HCT116 (cell line): Measurements from ENCODE around the gene MBD1. TPM values are rescaled to one million over a fixed set of nuclear protein-coding genes. Genes with fewer than 3 reads are reported as not detected.

Experiments
- ATAC-seq: fragments of 200-7000 bp; cut with Tn5 transposase; 2 replicates; pipeline ENCODE4 v1.9.1; 2020; ENCODE audit warnings: mild to moderate bottlenecking, moderate library complexity
- BruUV-seq: library from RNA; stranded (reverse); fragments of 400-500 nt; replicated peaks from 2 replicates; lab custom pipeline; 2021; lab: Mats Ljungman, UMichigan
- CTCF ChIA-PET: fragments of 300-600 bp; sonication (Branson Sonifier 250); formaldehyde crosslinking; loops from one replicate; lab custom pipeline; 2021; ENCODE audit warnings: antibody characterized with exemption; lab: Charles Lee
- POLR2A ChIA-PET: fragments of 300-600, 350-600 bp; sonication (Branson Sonifier 250); formaldehyde crosslinking; loops from one replicate; lab custom pipeline; 2021; ENCODE audit warnings: antibody characterized with exemption; lab: Charles Lee
- RAD21 ChIA-PET, 2 experiments: fragments of 300-600 bp; sonication (Branson Sonifier 250); formaldehyde crosslinking; loops; one replicate each; lab custom pipeline; 2023; ENCODE audit warnings: low total read pairs in 2 of 2; ENCODE audit not compliant: uncharacterized antibody in 2 of 2, unreplicated experiment in 2 of 2, low non-redundant PET in 1 of 2; lab: Charles Lee
- DNase-seq: peaks from one replicate; pipeline ENCODE4 v3.0.0-alpha.2; 2010; ENCODE audit warnings: low read depth, low spot score
- H2AFZ ChIP-seq: fragments of 200-600 bp; shearing (Covaris generic), sonication (generic); 2 replicates; pipeline ENCODE4 v1.6.1; 2017; ENCODE audit warnings: low read depth, mixed run types, mixed read lengths, antibody characterized with exemption, low read length; ENCODE audit not compliant: poor library complexity, severe bottlenecking
- H3K27ac ChIP-seq: 2 replicates; pipeline ENCODE4 v1.5.1; 2012; ENCODE audit warnings: low read depth, low read length
- H3K27me3 ChIP-seq: fragments of 200-600 bp; sonication (generic); 2 replicates; pipeline ENCODE4 v1.6.1; 2016; ENCODE audit warnings: mixed run types, low read length, mixed read lengths; ENCODE audit not compliant: insufficient read depth
- H3K36me3 ChIP-seq, 2 experiments: fragments of 200-500 bp in 1 of 2; fragments of 200-600 bp in 1 of 2; sonication (Bioruptor generic) in 1 of 2; sonication (generic) in 1 of 2; 2 replicates each; pipeline versions ENCODE4 v1.5.1 to v1.6.1; 2014 to 2016; ENCODE audit warnings: low read length in 2 of 2, inconsistent platforms in 1 of 2, mixed read lengths in 1 of 2, mixed run types in 1 of 2; ENCODE audit not compliant: insufficient read depth in 2 of 2, control insufficient read depth in 1 of 2
- H3K4me1 ChIP-seq, 2 experiments: fragments of 200-600 bp in 1 of 2; sonication (generic) in 1 of 2; 2 replicates each; pipeline versions ENCODE4 v1.5.1 to v1.6.1; 2012 to 2017; ENCODE audit warnings: low read length in 2 of 2, inconsistent platforms in 1 of 2, mild to moderate bottlenecking in 1 of 2, mixed read lengths in 1 of 2, mixed run types in 1 of 2, moderate library complexity in 1 of 2; ENCODE audit not compliant: insufficient read depth in 2 of 2, control insufficient read depth in 1 of 2
- H3K4me2 ChIP-seq: fragments of 200-600 bp; sonication (generic); 2 replicates; pipeline ENCODE4 v1.6.1; 2017; ENCODE audit warnings: mixed run types, low read length, mixed read lengths
- H3K4me3 ChIP-seq, 2 experiments: fragments of 200-600 bp in 1 of 2; sonication (generic) in 1 of 2; replicated peaks in 1 of 2; 2 replicates each; pipeline ENCODE4 v1.5.1; 2011 to 2016; ENCODE audit warnings: low read length in 2 of 2, control low read depth in 1 of 2, low read depth in 1 of 2, mild to moderate bottlenecking in 1 of 2, mixed read lengths in 1 of 2, mixed run types in 1 of 2
- H3K79me2 ChIP-seq: fragments of 200-600 bp; sonication (generic); 2 replicates; pipeline ENCODE4 v1.6.1; 2017; ENCODE audit warnings: mild to moderate bottlenecking, mixed run types, low read length, moderate library complexity, mixed read lengths; ENCODE audit not compliant: insufficient read depth
- H3K9ac ChIP-seq: fragments of 200-600 bp; sonication (generic); 2 replicates; pipeline ENCODE4 v1.6.1; 2016; ENCODE audit warnings: low read length, mixed read lengths
- H3K9me2 ChIP-seq: fragments of 200-600 bp; sonication (generic), shearing (Covaris generic); 2 replicates; pipeline ENCODE4 v1.6.1; 2017; ENCODE audit warnings: mixed run types, mild to moderate bottlenecking, moderate library complexity; ENCODE audit not compliant: insufficient read depth
- H3K9me3 ChIP-seq, 2 experiments: fragments of 200-500 bp in 1 of 2; fragments of 200-600 bp in 1 of 2; sonication (Bioruptor generic) in 1 of 2; sonication (generic) in 1 of 2; 2 replicates each; pipeline ENCODE4 v1.6.1; 2014 to 2017; ENCODE audit warnings: low read length in 2 of 2, mixed read lengths in 2 of 2, inconsistent platforms in 1 of 2, low read depth in 1 of 2, mild to moderate bottlenecking in 1 of 2, mixed run types in 1 of 2, moderate library complexity in 1 of 2; ENCODE audit not compliant: control insufficient read depth in 1 of 2, insufficient read depth in 1 of 2
- H4K20me1 ChIP-seq: fragments of 200-600 bp; sonication (generic), shearing (Covaris generic); 2 replicates; pipeline ENCODE4 v1.6.1; 2017; ENCODE audit warnings: mixed run types, mild to moderate bottlenecking, moderate library complexity; ENCODE audit not compliant: insufficient read depth
- ATF3 ChIP-seq: IDR thresholded peaks from 2 replicates; pipeline ENCODE4 v1.6.1; 2012
- CBX3 ChIP-seq: IDR thresholded peaks from 2 replicates; pipeline ENCODE4 v1.6.1; 2012; ENCODE audit warnings: low read depth
- CEBPB ChIP-seq: IDR thresholded peaks from 2 replicates; pipeline ENCODE4 v1.6.1; 2012; ENCODE audit warnings: low read depth
- CTCF ChIP-seq, 3 experiments: fragments of 200-600 bp in 1 of 3; sonication (generic) in 1 of 3; IDR thresholded peaks in 2 of 3; conservative IDR thresholded peaks in 1 of 3; 2 replicates each; pipeline ENCODE4 v1.5.1; 2012 to 2017; ENCODE audit warnings: low read depth in 2 of 3, low read length in 2 of 3, antibody characterized with exemption in 1 of 3, borderline replicate concordance in 1 of 3, control low read depth in 1 of 3, mild to moderate bottlenecking in 1 of 3, mixed read lengths in 1 of 3, mixed run types in 1 of 3, moderate library complexity in 1 of 3; ENCODE audit not compliant: insufficient read depth in 1 of 3
- EGR1 ChIP-seq: IDR thresholded peaks from 2 replicates; pipeline ENCODE4 v1.6.1; 2012; ENCODE audit warnings: low read depth
- EZH2 ChIP-seq: fragments of 200-600 bp; sonication (generic); IDR thresholded peaks from 2 replicates; pipeline ENCODE4 v1.6.1; 2017; ENCODE audit warnings: antibody characterized with exemption, mixed run types
- EZH2phosphoT487 ChIP-seq: fragments of 200-600 bp; IDR thresholded peaks from 2 replicates; pipeline ENCODE4 v1.6.1; 2018; ENCODE audit warnings: antibody characterized with exemption, borderline replicate concordance
- FOSL1 ChIP-seq: IDR thresholded peaks from 2 replicates; pipeline ENCODE4 v1.6.1; 2012; ENCODE audit warnings: low read depth
- JUND ChIP-seq: IDR thresholded peaks from 2 replicates; pipeline ENCODE4 v1.6.1; 2012
- MAX ChIP-seq: IDR thresholded peaks from 2 replicates; pipeline ENCODE4 v1.6.1; 2012
- POLR2A ChIP-seq: IDR thresholded peaks from 2 replicates; pipeline ENCODE4 v1.7.0; 2011; ENCODE audit warnings: borderline replicate concordance; ENCODE audit not compliant: insufficient read depth, insufficient read length; ENCODE audit errors: extremely low read depth
- POLR2AphosphoS5 ChIP-seq: IDR thresholded peaks from 2 replicates; pipeline ENCODE4 v1.6.1; 2011; ENCODE audit warnings: mild to moderate bottlenecking, low read depth, low read length, moderate library complexity
- RAD21 ChIP-seq: IDR thresholded peaks from 2 replicates; pipeline ENCODE4 v1.6.1; 2012; ENCODE audit warnings: low read depth, mild to moderate bottlenecking
- REST ChIP-seq: IDR thresholded peaks from 2 replicates; pipeline ENCODE4 v1.6.1; 2012; ENCODE audit warnings: low read depth
- SIN3A ChIP-seq: IDR thresholded peaks from 2 replicates; pipeline ENCODE4 v1.6.1; 2012; ENCODE audit warnings: low read depth
- SP1 ChIP-seq: IDR thresholded peaks from 2 replicates; pipeline ENCODE4 v1.6.1; 2012; ENCODE audit warnings: low read depth
- SRF ChIP-seq: IDR thresholded peaks from 2 replicates; pipeline ENCODE4 v1.6.1; 2012; ENCODE audit warnings: low read depth
- YY1 ChIP-seq: IDR thresholded peaks from 2 replicates; pipeline ENCODE4 v1.6.1; 2011; ENCODE audit warnings: low read length, low read depth, moderate library complexity, mild to moderate bottlenecking; ENCODE audit not compliant: insufficient replicate concordance; ENCODE audit errors: extremely low read depth
- ZBTB33 ChIP-seq: IDR thresholded peaks from 2 replicates; pipeline ENCODE4 v1.6.1; 2011; ENCODE audit warnings: mild to moderate bottlenecking, low read length, moderate library complexity; ENCODE audit not compliant: insufficient replicate concordance; ENCODE audit errors: extremely low read depth
- ZFX ChIP-seq: fragments of 450-650 bp; IDR thresholded peaks from 2 replicates; pipeline ENCODE4 v1.6.1; 2017
- intact Hi-C: fragments of 100-400 bp; cut with micrococcal nuclease; formaldehyde crosslinking; loops from 2 replicates; pipeline ENCODE4 v1.10.0; 2022
- total RNA-seq: library from RNA; stranded (reverse); gene quantifications from one replicate; pipeline ENCODE4 v1.2.1, GENCODE V29; 2021; ENCODE audit not compliant: unreplicated experiment

MBD1 gene
- total RNA-seq, 1 experiment from 2014 or later = 63.9 TPM

- Histone ChIP-seq H3K27me3 (no peaks in the 10 kb centered on the region), H3K9ac (peak overlapping the region; percentile 89), H4K20me1 (no peaks in the 10 kb centered on the region), H2AFZ (no peak overlapping the region), H3K79me2 (peaks cover 22% of the 10 kb centered on the region), H3K9me3 (no peaks in the 10 kb centered on the region), H3K4me2 (peak overlapping the region; percentile 89), H3K9me2 (no peaks in the 10 kb centered on the region), H3K27ac (peak overlapping the region; percentile 48), H3K4me3 (peak overlapping the region; percentile 83 to 97), H3K36me3 (peaks cover 4 to 31% of the 10 kb centered on the region in 2 experiments; a peak in 3 of 4 replicates), H3K4me1 (peaks cover 5 to 27% of the 10 kb centered on the region in 2 experiments; a peak in 3 of 4 replicates)
- ATAC-seq (peak; percentile 2), DNase-seq (no peak)
- ChIA-PET POLR2A (no interaction called here), CTCF (no interaction called here), RAD21 (no interaction called here)
- TF ChIP-seq CEBPB = no peak
- TF ChIP-seq CBX3 = no peak
- no peak for TF ChIP-seq EGR1
- no peak for TF ChIP-seq SIN3A
- no peak for TF ChIP-seq SRF
- no peak for TF ChIP-seq EZH2
- TF ChIP-seq ZBTB33 = no peak
- TF ChIP-seq REST = no peak
- TF ChIP-seq CTCF (IDR thresholded peaks at IDR 0.05 in 2 of 3, conservative IDR thresholded peaks at IDR 0.05 in 1 of 3; ENCODE audit: borderline replicate concordance in 1 of 3, insufficient read depth in 1 of 3, low read depth in 2 of 3, low read length in 2 of 3) = no peak
- no peak for TF ChIP-seq YY1
- TF ChIP-seq MAX = no peak
- TF ChIP-seq POLR2AphosphoS5 = no peak
- TF ChIP-seq POLR2A = no peak
- no peak for TF ChIP-seq ATF3
- no peak for TF ChIP-seq RAD21
- TF ChIP-seq FOSL1 = no peak
- TF ChIP-seq ZFX = no peak
- no peak for TF ChIP-seq SP1
- no peak for TF ChIP-seq JUND
- TF ChIP-seq EZH2phosphoT487 = no peak
- intact Hi-C loops = loop anchor here (2.0 to 10.0 kb wide), 4 partner anchors 46 to 792 kb away; partner anchors contain the start of gene RPL17
- no TSS peak for BruUV-seq
Measured at GRCh38 chr18:50287028-50287440, 5.7 kb upstream of the MBD1 start.
